Ovary (tissue), 9 donors: Measurements from ENCODE around the gene C19orf67. TPM values are rescaled to one million over a fixed set of nuclear protein-coding genes. Genes with fewer than 3 reads are reported as not detected.
A peak's percentile ranks its signal among the peaks of the same experiment; 100 is the strongest.

Experiments
- DNase-seq, 5 donors: peaks; one replicate each; pipeline ENCODE4 v3.0.0-alpha.2; 2019 to 2020
- H3K27ac ChIP-seq, 2 donors: fragments of 200-600 bp; one replicate each; pipeline versions ENCODE4 v1.5.1 to v1.8.0; 2019 to 2022
- H3K27me3 ChIP-seq: fragments of 200-600 bp; one replicate; pipeline ENCODE4 v1.8.0; 2022
- H3K36me3 ChIP-seq: fragments of 200-600 bp; sonication (generic); one replicate; pipeline ENCODE4 v1.5.1; 2019
- H3K4me1 ChIP-seq: one replicate; pipeline ENCODE4 v1.8.1; 2013; ENCODE audit warnings: mild to moderate bottlenecking, moderate library complexity; ENCODE audit not compliant: insufficient read depth
- H3K4me3 ChIP-seq: fragments of 200-600 bp; sonication (generic); one replicate; pipeline ENCODE4 v1.5.1; 2017
- H3K9me3 ChIP-seq, 2 donors: fragments of 200-600 bp in 1 of 2; sonication (generic) in 1 of 2; one replicate each; pipeline versions ENCODE4 v1.5.1 to v1.8.1; 2013 to 2019; ENCODE audit warnings: mild to moderate bottlenecking in 1 of 2, moderate library complexity in 1 of 2
- EP300 ChIP-seq: sonication (generic); formaldehyde crosslinking; IDR thresholded peaks from one replicate; pipeline ENCODE4 v1.6.1; 2017; ENCODE audit warnings: antibody characterized with exemption
- POLR2A ChIP-seq: fragments of 450-650 bp; IDR thresholded peaks from one replicate; pipeline ENCODE4 v1.6.1; 2017; ENCODE audit warnings: antibody characterized with exemption, mild to moderate bottlenecking, moderate library complexity
- WGBS, 3 donors: extraction: QIAGEN DNeasy Blood & Tissue Kit in 1 of 3; methylation state at CpG; one replicate each; pipeline versions ENCODE4 v1.1.5 to v1.1.7; 2013 to 2017; 5-methylcytosine and 5-hydroxymethylcytosine counted together
- intact Hi-C, 4 donors: fragments of 100-400 bp; cut with DNase I; formaldehyde crosslinking; loops; one replicate each; pipeline versions ENCODE4 v1.11.0 to v1.15.1; 2022 to 2023
- polyA plus RNA-seq, 2 donors: library from polyadenylated mRNA; stranded (reverse); fragments of 200-250 nt in 1 of 2; fragments of 350-450 nt in 1 of 2; fragmentation: Illumina TruSeq in 1 of 2; extraction: RNeasy Lipid Tissue Mini Kit (QIAGEN cat#74804) in 1 of 2; gene quantifications; one replicate each; pipeline ENCODE4 v1.2.3, GENCODE V29; 2013 to 2014
- total RNA-seq, 7 donors: library from RNA; depleted of rRNA in 2 of 7; stranded (reverse); fragments of >200 nt in 2 of 7; fragmentation: NEBNext Ultra II Directional in 3 of 7; extraction: Animal tissue kit (Norgen Biotek cat#: 25700) in 3 of 7; gene quantifications; one replicate each; pipeline versions ENCODE4 v1.1.0 to v1.2.4, GENCODE V29; 2016 to 2023
- TF ChIP-seq, protein P1 (sequence below), 3 donors: fragments of 450-650 bp in 2 of 3; fragments of 200-600 bp in 1 of 3; IDR thresholded peaks; one replicate each; pipeline versions ENCODE4 v1.5.1 to v1.8.0; 2016 to 2022; ENCODE audit warnings: antibody characterized with exemption in 3 of 3, mild to moderate bottlenecking in 1 of 3
- donor health status: DM: no; HTN: no; CAD: no; lungs with moderate emphysema.
- donor health status: DM: no; HTN: no; CAD: no.
- donor health status: Bipolar disorder and iron deficiency.
- donor health status: DM: yes; HTN: yes; CAD: no.
- donor health status: DM: no; HTN: no; CAD: no.
- donor health status: DM: yes; HTN: yes; CAD: no.

C19orf67 gene
- total and polyA plus RNA-seq, 9 donors, result 0.08 TPM; not detected in 8

- peaks cover 8% of the 10 kb centered on the region for H3K4me1 ChIP-seq
- TF ChIP-seq POLR2A (no peak), EP300 (no peak)
- TF ChIP-seq, protein P1, sequence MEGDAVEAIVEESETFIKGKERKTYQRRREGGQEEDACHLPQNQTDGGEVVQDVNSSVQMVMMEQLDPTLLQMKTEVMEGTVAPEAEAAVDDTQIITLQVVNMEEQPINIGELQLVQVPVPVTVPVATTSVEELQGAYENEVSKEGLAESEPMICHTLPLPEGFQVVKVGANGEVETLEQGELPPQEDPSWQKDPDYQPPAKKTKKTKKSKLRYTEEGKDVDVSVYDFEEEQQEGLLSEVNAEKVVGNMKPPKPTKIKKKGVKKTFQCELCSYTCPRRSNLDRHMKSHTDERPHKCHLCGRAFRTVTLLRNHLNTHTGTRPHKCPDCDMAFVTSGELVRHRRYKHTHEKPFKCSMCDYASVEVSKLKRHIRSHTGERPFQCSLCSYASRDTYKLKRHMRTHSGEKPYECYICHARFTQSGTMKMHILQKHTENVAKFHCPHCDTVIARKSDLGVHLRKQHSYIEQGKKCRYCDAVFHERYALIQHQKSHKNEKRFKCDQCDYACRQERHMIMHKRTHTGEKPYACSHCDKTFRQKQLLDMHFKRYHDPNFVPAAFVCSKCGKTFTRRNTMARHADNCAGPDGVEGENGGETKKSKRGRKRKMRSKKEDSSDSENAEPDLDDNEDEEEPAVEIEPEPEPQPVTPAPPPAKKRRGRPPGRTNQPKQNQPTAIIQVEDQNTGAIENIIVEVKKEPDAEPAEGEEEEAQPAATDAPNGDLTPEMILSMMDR (IDR thresholded peaks at IDR 0.05), result no peak
- H3K9me3 ChIP-seq, result no peaks in the 10 kb centered on the region
- H3K27ac ChIP-seq, result no peak overlapping the region
- DNase-seq, result no peak
- intact Hi-C loops, result loop anchor here in 2 of 4 donors (10.0 kb wide), 2 partner anchors 484 to 804 kb away; no protein-coding TSS in a partner anchor
- H3K27me3 ChIP-seq, result no peaks in the 10 kb centered on the region
- 71 to 75% (median 73%) methylated on average over 2 of the region's 2 CpGs for WGBS, 3 donors
- H3K36me3 ChIP-seq, result no peaks in the 10 kb centered on the region
- no peak overlapping the region for H3K4me3 ChIP-seq
These were observed 7.2 kb downstream of the C19orf67 start for GRCh38 chr19:14078411-14078810.

DNA sequence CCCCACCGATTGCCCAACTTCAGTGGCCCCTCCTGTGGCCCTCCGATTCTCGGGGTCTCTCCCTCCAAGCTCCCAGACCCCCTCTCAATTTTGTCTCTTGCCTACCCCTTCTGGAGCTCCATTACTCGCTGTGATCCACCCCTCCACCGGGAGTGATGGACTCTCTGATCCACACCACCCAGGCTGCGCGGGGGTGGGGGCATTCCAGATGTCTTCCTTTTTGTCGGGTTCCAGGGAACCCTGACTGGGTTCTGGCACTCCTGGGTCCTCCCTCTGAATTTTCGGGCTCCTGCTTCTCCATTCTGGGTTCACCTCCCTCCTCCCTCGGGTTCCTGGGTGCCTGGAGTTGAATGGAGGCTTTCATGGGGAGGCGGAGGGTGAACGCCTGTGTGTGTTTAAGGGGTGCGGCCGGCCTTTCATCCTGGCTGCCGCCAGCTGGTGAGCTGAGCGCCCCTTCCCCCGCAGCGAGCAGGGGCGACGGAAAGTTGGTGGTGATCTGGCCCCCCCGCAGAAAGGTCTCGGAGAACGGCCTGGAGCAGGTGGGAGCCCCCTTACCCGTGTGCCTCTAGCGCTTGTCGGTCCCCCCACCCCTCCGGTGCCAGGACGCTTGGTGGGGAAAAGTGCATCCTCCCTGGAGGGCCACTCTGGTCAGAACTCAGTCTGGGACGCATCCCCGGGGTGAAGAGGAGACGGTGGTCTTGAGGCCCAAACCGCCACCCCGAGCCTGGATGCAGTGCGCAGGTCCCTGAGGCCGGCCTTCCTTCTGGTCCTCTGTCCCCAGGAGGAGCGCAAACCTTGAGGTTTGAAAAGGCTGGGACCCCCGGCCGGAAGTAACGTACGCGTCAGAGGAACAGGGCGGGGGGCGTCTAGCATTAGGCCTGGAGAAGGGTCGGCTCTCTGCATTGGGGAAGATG is 11.4 kb downstream of the C19orf67 start:
- peak overlapping the region in 1 of 2 donors; percentile 44 for H3K27ac ChIP-seq
- H3K4me1 ChIP-seq, result peaks cover 7% of the 10 kb centered on the region
- no peaks in the 10 kb centered on the region for H3K36me3 ChIP-seq
- TF ChIP-seq POLR2A (no peak), EP300 (no peak)
- TF ChIP-seq, protein P1 (IDR thresholded peaks at IDR 0.05), result no peak
- peak in 1 of 5 donors; percentile 44 for DNase-seq
- no peaks in the 10 kb centered on the region for H3K27me3 ChIP-seq
- WGBS, 3 donors, result 3 to 6% (median 4%) methylated on average over 37 to 44 of the region's 44 CpGs
- intact Hi-C loops, result loop anchor here (2.0 to 10.0 kb wide), 6 partner anchors 63 to 799 kb away; partner anchors contain the start of gene ASF1B (in 2 of the 4)
- H3K9me3 ChIP-seq, result no peaks in the 10 kb centered on the region
- peak overlapping the region; percentile 58 for H3K4me3 ChIP-seq

DNA sequence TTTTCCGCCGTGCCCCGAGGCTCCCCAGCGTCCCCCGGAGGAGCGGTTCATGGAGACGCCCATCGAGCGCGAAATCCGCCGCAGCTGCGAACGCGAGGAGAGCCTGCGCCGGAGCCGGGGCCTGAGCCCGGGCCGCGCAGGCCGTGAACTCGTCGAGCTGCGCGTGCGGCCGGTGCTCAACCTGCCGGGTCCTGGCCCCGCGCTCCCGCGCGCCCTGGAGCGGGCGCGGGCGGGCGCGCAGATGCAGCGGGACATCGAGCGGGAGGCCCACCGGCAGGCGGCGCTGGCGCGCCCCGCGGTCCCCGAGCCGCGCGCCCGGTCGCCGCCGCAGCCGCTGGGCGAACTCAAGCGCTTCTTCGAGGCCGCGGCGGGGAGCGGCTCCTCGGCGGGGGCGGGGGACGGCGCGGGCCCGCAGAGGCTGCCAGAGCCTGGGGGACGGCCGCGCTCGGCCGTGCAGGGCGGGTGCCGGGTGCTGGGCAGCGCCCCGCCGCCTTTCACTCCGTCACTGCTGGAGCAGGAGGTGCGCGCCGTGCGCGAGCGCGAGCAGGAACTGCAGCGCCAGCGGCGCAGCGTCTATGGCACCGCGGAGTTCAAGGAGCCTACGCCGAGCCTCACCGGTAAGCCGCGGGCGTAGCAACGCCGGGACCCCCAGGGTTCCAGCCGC is 12.2 kb downstream of the C19orf67 start:
- peak; percentile 57 to 83 (median 72) for DNase-seq
- intact Hi-C loops, result loop anchor here (5.0 to 10.0 kb wide), 4 partner anchors 64 to 799 kb away; partner anchors contain the start of gene ASF1B (in 2 of the 4)
- Histone ChIP-seq H3K9me3 (no peaks in the 10 kb centered on the region), H3K27me3 (no peaks in the 10 kb centered on the region), H3K36me3 (no peaks in the 10 kb centered on the region), H3K27ac (peak overlapping the region in 1 of 2 donors; percentile 44), H3K4me1 (peaks cover 7% of the 10 kb centered on the region), H3K4me3 (peak overlapping the region; percentile 58)
- TF ChIP-seq EP300 (no peak), POLR2A (no peak)
- TF ChIP-seq, protein P1 (IDR thresholded peaks at IDR 0.05), result peak; percentile 10 to 84 (median 84)
- WGBS, 3 donors, result 0% methylated on average over 38 to 106 of the region's 106 CpGs

GRCh38 chr19:14072535-14073260 is 12.9 kb downstream of the C19orf67 start, which contains the start of gene MISP3:
TSS of gene MISP3 (plus strand) at chr19:14072786. CDS start at chr19:14073310, 524 bp downstream.
- intact Hi-C loops, result loop anchor here (5.0 to 10.0 kb wide), 4 partner anchors 65 to 798 kb away; partner anchors contain the start of gene ASF1B (in 2 of the 4)
- Histone ChIP-seq H3K9me3 (no peaks in the 10 kb centered on the region), H3K27ac (peak within 1 kb of the TSS in 1 of 2 donors; percentile 44), H3K27me3 (no peaks in the 10 kb centered on the region), H3K4me1 (peaks cover 7% of the 10 kb centered on the region), H3K4me3 (peak within 1 kb of the TSS; percentile 58), H3K36me3 (no peaks in the 10 kb centered on the region)
- WGBS, 3 donors, result 1 to 13% (median 2%) methylated on average over 3 to 51 of the region's 51 CpGs
- TF ChIP-seq, protein P1 (IDR thresholded peaks at IDR 0.05), result no peak
- TF ChIP-seq EP300 (no peak), POLR2A (no peak)
- peak in 1 of 5 donors; percentile 59 for DNase-seq
